Measurements from ENCODE around the gene BARX1.

GRCh38 chr9:93996367-93996766, 41.2 kb upstream of the BARX1 start:
- TF ChIP-seq POLR2A (IDR thresholded peaks at IDR 0.05; ENCODE audit: low read length): no peak
- no peak for TF ChIP-seq GATA1 (IDR thresholded peaks at IDR 0.05; ENCODE audit: low read depth, low read length)

Data from erythroblast (primary cell).